Ovary (tissue), 3 donors: Measurements from ENCODE around the gene OGFRL1.

ENCODE experiments used
- CTCF ChIP-seq, 3 donors: fragments of 450-650 bp in 2 of 3; fragments of 200-600 bp in 1 of 3; IDR thresholded peaks; one replicate each; pipeline versions ENCODE4 v1.5.1 to v1.8.0; 2016 to 2022; ENCODE audit warnings: antibody characterized with exemption in 3 of 3, mild to moderate bottlenecking in 1 of 3
- POLR2A ChIP-seq: fragments of 450-650 bp; IDR thresholded peaks from one replicate; pipeline ENCODE4 v1.6.1; 2017; ENCODE audit warnings: antibody characterized with exemption, mild to moderate bottlenecking, moderate library complexity
- donor health status: DM: no; HTN: no; CAD: no.

DNA sequence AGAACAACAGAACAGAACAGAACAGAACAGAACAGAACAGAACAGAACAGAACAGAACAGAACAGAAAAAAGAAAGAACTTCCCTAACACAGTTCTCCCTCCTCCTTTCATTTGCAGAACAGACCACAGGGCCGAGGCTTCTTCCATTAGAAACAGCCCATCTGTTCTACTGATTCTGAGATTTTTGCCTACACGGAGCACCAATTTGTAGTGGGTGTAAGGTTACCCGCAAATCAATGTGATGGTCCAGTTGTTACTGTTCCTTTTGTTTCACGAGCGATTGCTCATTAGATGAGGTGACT, 734 bp upstream of the OGFRL1 start:
- TF ChIP-seq CTCF (IDR thresholded peaks at IDR 0.05) (no peak), POLR2A (no peak)
